Esophagus muscularis mucosa (tissue), 4 donors: ENCODE data around the gene CNST.

Experiments used
- EP300 ChIP-seq: sonication (generic); formaldehyde crosslinking; IDR thresholded peaks from one replicate; pipeline ENCODE4 v1.6.1; 2017; ENCODE audit warnings: antibody characterized with exemption
- POLR2A ChIP-seq: fragments of 450-650 bp; IDR thresholded peaks from one replicate; pipeline ENCODE4 v1.6.1; 2017; ENCODE audit warnings: antibody characterized with exemption, moderate library complexity, mild to moderate bottlenecking, low read depth
- TF ChIP-seq, protein P1 (sequence below), 3 experiments: fragments of 200-600 bp in 2 of 3; fragments of 450-650 bp in 1 of 3; sonication (generic) in 2 of 3; IDR thresholded peaks; one replicate each; pipeline ENCODE4 v1.5.1; 2017 to 2019; ENCODE audit warnings: antibody characterized with exemption in 3 of 3, mild to moderate bottlenecking in 2 of 3, moderate library complexity in 1 of 3

DNA sequence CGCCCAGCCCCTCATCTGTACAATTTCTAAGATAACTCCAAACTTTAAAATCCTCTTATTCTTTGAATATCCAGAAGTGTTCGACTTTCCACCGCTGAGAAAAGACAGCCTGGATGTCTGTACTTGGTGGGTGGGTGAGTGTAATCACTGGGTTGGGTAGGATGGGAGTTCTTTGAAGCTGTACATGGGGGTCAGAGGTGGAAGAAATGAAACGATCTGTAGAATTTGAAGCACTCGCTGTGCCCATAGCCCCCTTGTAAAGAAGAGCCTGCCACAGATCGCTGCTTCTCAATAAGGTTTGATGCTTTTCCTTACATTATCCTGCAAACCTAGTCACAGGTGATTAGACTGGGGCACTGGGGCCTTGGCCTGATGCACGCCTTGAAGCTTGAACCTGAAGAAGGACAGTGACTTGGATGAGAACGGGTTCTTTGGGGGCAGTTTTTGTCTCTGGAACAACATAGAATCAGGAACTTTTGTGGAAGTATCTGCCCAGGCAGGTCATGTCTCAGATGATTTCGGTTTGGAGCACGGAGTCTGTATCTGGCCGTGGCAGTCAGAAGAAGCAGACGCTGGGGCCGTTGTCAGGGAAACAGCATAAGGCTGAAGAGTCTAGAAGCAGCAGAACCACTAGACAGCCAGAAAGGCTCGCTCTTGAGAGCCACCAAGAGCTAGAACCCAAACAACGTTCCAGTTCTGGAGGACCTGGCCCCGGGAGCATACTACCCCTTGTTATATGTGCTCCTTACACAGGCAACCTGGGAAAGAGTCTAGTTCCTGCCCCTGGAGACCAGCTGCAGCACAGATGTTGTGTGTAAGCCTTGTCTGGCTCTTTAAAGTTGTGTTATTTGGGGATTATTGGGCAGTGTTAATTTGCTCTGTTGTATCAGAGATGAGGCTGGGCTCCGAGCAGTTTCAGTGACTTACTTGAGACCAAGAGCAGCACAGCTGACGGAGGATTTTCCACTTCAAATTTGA is 112.8 kb downstream of the CNST start:
- TF ChIP-seq, protein P1, sequence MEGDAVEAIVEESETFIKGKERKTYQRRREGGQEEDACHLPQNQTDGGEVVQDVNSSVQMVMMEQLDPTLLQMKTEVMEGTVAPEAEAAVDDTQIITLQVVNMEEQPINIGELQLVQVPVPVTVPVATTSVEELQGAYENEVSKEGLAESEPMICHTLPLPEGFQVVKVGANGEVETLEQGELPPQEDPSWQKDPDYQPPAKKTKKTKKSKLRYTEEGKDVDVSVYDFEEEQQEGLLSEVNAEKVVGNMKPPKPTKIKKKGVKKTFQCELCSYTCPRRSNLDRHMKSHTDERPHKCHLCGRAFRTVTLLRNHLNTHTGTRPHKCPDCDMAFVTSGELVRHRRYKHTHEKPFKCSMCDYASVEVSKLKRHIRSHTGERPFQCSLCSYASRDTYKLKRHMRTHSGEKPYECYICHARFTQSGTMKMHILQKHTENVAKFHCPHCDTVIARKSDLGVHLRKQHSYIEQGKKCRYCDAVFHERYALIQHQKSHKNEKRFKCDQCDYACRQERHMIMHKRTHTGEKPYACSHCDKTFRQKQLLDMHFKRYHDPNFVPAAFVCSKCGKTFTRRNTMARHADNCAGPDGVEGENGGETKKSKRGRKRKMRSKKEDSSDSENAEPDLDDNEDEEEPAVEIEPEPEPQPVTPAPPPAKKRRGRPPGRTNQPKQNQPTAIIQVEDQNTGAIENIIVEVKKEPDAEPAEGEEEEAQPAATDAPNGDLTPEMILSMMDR (IDR thresholded peaks at IDR 0.05) = no peak
- TF ChIP-seq EP300 = no peak
- TF ChIP-seq POLR2A = no peak
